DND-41 (cell line): ENCODE measurements around the gene OR5J2.
"Not testable (repeated sequence)": the region's sequence is repeated elsewhere in the genome, so short reads cannot be mapped to it uniquely, and the experiment has no call there.

ENCODE experiments used
- ATAC-seq: fragments of 200-7000 bp; cut with Tn5 transposase; 3 replicates; pipeline ENCODE4 v1.9.1; 2021; ENCODE audit warnings: low read depth; ENCODE audit not compliant: insufficient read depth
- DNase-seq: peaks from one replicate; pipeline ENCODE4 v3.0.0-alpha.2; 2020
- H2AFZ ChIP-seq: 2 replicates; pipeline ENCODE4 v1.6.0; 2012; ENCODE audit warnings: low read depth, low read length
- H3K27ac ChIP-seq: 2 replicates; pipeline ENCODE4 v1.5.1; 2012; ENCODE audit warnings: low read length, inconsistent platforms
- H3K27me3 ChIP-seq: fragments of 200-600 bp; sonication (generic); 2 replicates; pipeline ENCODE4 v1.6.0; 2012; ENCODE audit warnings: low read length, mild to moderate bottlenecking, inconsistent platforms; ENCODE audit not compliant: insufficient read depth, poor library complexity
- H3K36me3 ChIP-seq: 2 replicates; pipeline ENCODE4 v1.5.1; 2012; ENCODE audit warnings: low read length, inconsistent platforms; ENCODE audit not compliant: insufficient read depth
- H3K4me1 ChIP-seq: 2 replicates; pipeline ENCODE4 v1.5.1; 2012; ENCODE audit warnings: mild to moderate bottlenecking, low read length; ENCODE audit not compliant: insufficient read depth
- H3K4me2 ChIP-seq: 2 replicates; pipeline ENCODE4 v1.6.0; 2012; ENCODE audit warnings: mild to moderate bottlenecking, moderate library complexity, low read length, inconsistent platforms; ENCODE audit not compliant: insufficient read depth
- H3K4me3 ChIP-seq, 2 experiments: fragments of 200-600 bp in 1 of 2; shearing (Covaris generic) in 1 of 2; 2 replicates each; pipeline ENCODE4 v1.5.1; 2012 to 2016; ENCODE audit warnings: inconsistent platforms in 2 of 2, low read length in 2 of 2, mild to moderate bottlenecking in 2 of 2, low read depth in 1 of 2, moderate library complexity in 1 of 2
- H3K79me2 ChIP-seq: 2 replicates; pipeline ENCODE4 v1.6.0; 2012; ENCODE audit warnings: low read length, inconsistent platforms; ENCODE audit not compliant: insufficient read depth
- H3K9ac ChIP-seq: 2 replicates; pipeline ENCODE4 v1.6.0; 2012; ENCODE audit warnings: low read depth, mild to moderate bottlenecking, inconsistent platforms, low read length, moderate library complexity
- H3K9me3 ChIP-seq: 2 replicates; pipeline ENCODE4 v1.5.1; 2012; ENCODE audit warnings: low read length, moderate library complexity, mild to moderate bottlenecking, inconsistent platforms; ENCODE audit not compliant: insufficient read depth, severe bottlenecking
- H4K20me1 ChIP-seq: 2 replicates; pipeline ENCODE4 v1.6.0; 2012; ENCODE audit warnings: low read length; ENCODE audit not compliant: insufficient read depth
- EZH2 ChIP-seq: IDR thresholded peaks from 3 replicates; pipeline ENCODE4 v1.6.1; 2012; ENCODE audit warnings: borderline replicate concordance, low read depth, mild to moderate bottlenecking, moderate library complexity, low read length, inconsistent platforms; ENCODE audit not compliant: severe bottlenecking
- TF ChIP-seq, protein P1 (sequence below): IDR thresholded peaks from 2 replicates; pipeline ENCODE4 v1.5.1; 2012; ENCODE audit warnings: borderline replicate concordance, low read length, moderate library complexity, mild to moderate bottlenecking; ENCODE audit not compliant: poor library complexity, severe bottlenecking; ENCODE audit errors: extremely low read depth

Gene OR5J2

GRCh38 chr11:56176318-56176717 is at the start of gene OR5J2:
Gene OR5J2 (plus strand): TSS chr11:56176618. CDS start chr11:56176618, 0 bp downstream.
- Histone ChIP-seq H2AFZ (no peak within 1 kb of the TSS), H3K27me3 (no peaks in the 10 kb centered on the region), H3K36me3 (no peaks in the 10 kb centered on the region), H3K27ac (no peak within 1 kb of the TSS), H3K4me2 (no peak within 1 kb of the TSS), H3K4me3 (no peak within 1 kb of the TSS), H3K9me3 (peaks cover 3% of the 10 kb centered on the region), H4K20me1 (no peaks in the 10 kb centered on the region), H3K79me2 (no peaks in the 10 kb centered on the region), H3K9ac (no peak within 1 kb of the TSS), H3K4me1 (no peaks in the 10 kb centered on the region)
- TF ChIP-seq EZH2: no peak
- TF ChIP-seq, protein P1, sequence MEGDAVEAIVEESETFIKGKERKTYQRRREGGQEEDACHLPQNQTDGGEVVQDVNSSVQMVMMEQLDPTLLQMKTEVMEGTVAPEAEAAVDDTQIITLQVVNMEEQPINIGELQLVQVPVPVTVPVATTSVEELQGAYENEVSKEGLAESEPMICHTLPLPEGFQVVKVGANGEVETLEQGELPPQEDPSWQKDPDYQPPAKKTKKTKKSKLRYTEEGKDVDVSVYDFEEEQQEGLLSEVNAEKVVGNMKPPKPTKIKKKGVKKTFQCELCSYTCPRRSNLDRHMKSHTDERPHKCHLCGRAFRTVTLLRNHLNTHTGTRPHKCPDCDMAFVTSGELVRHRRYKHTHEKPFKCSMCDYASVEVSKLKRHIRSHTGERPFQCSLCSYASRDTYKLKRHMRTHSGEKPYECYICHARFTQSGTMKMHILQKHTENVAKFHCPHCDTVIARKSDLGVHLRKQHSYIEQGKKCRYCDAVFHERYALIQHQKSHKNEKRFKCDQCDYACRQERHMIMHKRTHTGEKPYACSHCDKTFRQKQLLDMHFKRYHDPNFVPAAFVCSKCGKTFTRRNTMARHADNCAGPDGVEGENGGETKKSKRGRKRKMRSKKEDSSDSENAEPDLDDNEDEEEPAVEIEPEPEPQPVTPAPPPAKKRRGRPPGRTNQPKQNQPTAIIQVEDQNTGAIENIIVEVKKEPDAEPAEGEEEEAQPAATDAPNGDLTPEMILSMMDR: no peak
- DNase-seq: no peak
- no peak for ATAC-seq

GRCh38 chr11:56140151-56140661 is 36.2 kb upstream of the OR5J2 start, which contains the start of gene OR8J3:
Gene OR8J3 (minus strand): TSS chr11:56140201. CDS start chr11:56137718, 2,483 bp downstream.
- no peak within 1 kb of the TSS for H3K27ac ChIP-seq
- H3K36me3 ChIP-seq: no peaks in the 10 kb centered on the region
- no peak within 1 kb of the TSS for H2AFZ ChIP-seq
- no peak within 1 kb of the TSS for H3K9ac ChIP-seq
- TF ChIP-seq, protein P1: no peak
- TF ChIP-seq EZH2: no peak
- H3K27me3 ChIP-seq: no peaks in the 10 kb centered on the region
- no peak within 1 kb of the TSS for H3K4me2 ChIP-seq
- no peaks in the 10 kb centered on the region for H3K79me2 ChIP-seq
- no peaks in the 10 kb centered on the region for H3K9me3 ChIP-seq
- ATAC-seq: no peak
- H3K4me1 ChIP-seq: no peaks in the 10 kb centered on the region
- no peak for DNase-seq
- H3K4me3 ChIP-seq: no peak within 1 kb of the TSS
- no peaks in the 10 kb centered on the region for H4K20me1 ChIP-seq

DNA sequence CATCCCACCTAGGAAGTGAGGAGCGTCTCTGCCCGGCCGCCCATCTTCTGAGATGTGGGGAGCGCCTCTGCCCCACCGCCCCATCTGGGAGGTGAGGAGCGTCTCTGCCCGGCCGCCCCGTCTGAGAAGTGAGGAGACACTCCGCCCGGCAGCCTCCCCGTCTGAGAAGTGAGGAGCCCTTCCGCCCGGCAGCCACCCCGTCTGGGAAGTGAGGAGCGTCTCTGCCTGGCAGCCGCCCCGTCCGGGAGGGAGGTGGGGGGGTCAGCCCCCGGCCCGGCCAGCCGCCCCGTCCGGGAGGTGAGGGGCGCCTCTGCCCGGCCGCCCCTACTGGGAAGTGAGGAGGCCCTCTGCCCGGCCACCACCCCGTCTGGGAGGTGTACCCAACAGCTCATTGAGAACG is 32.7 kb upstream of the OR5J2 start:
- H3K4me3 ChIP-seq, DNase-seq, H2AFZ ChIP-seq, ATAC-seq, H3K9ac ChIP-seq, H3K27me3 ChIP-seq, H3K4me2 ChIP-seq, H3K4me1 ChIP-seq, H4K20me1 ChIP-seq, H3K27ac ChIP-seq, H3K36me3 ChIP-seq, H3K79me2 ChIP-seq, H3K9me3 ChIP-seq: not testable (repeated sequence)

DNA sequence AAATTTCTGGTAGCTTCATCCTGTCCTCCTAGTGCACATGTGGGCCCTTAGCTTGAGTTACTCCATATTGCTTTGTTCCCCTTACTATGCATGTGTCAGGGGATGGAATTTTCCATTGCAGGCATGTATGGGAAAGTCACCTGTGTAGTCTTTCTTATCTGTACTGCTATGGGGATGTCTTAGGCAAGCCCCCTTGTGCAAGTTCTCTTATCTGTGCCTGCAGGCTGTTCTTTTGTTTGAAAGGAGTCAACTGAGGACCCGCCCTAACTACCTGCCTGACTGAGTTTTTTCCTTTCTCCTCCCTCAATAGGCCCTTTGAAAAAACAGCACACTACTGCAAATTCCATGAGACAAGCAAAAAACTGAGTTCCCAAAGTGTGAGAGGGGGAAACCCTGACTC is 25.0 kb upstream of the OR5J2 start:
- Histone ChIP-seq H3K27ac (no peak overlapping the region), H3K4me3 (no peak overlapping the region), H3K9me3 (no peaks in the 10 kb centered on the region), H3K4me1 (no peaks in the 10 kb centered on the region), H4K20me1 (no peaks in the 10 kb centered on the region), H3K4me2 (no peak overlapping the region), H2AFZ (no peak overlapping the region), H3K27me3 (no peaks in the 10 kb centered on the region), H3K9ac (no peak overlapping the region), H3K36me3 (no peaks in the 10 kb centered on the region), H3K79me2 (no peaks in the 10 kb centered on the region)
- no peak for TF ChIP-seq EZH2
- TF ChIP-seq, protein P1: no peak
- ATAC-seq (no peak), DNase-seq (no peak)
